HepG2 (cell line): ENCODE results near the gene SLC12A5. TPM values are rescaled to one million over a fixed set of nuclear protein-coding genes. Genes with fewer than 3 reads are reported as not detected.

Experiments used
- ATAC-seq: fragments of 200-7000 bp; cut with Tn5 transposase; 3 replicates; pipeline ENCODE4 v1.9.1; 2020; ENCODE audit warnings: mild to moderate bottlenecking, moderate library complexity
- BruUV-seq: library from RNA; stranded (reverse); fragments of 400-500 nt; replicated peaks from 2 replicates; lab custom pipeline; 2021; lab: Mats Ljungman, UMichigan
- CTCF ChIA-PET: fragments of 300-600 bp; formaldehyde crosslinking; extraction: SDS; loops from one replicate; lab custom pipeline; 2021; ENCODE audit warnings: low total read pairs, inconsistent platforms, low intra/inter-chr PET ratio; lab: Yijun Ruan, JAX
- POLR2A ChIA-PET: fragments of 350-600 bp; sonication (Branson Sonifier 250); formaldehyde crosslinking; loops from one replicate; lab custom pipeline; 2020; ENCODE audit warnings: antibody characterized with exemption, inconsistent platforms; lab: Yijun Ruan, JAX
- DNase-seq: peaks from one replicate; pipeline ENCODE4 v3.0.0-alpha.2; 2015; ENCODE audit warnings: low spot score
- FAIRE-seq: peaks from 3 replicates; lab custom pipeline; 2011; peaks lifted over from hg19 to GRCh38; lab: Jason Lieb, UNC
- H2AFZ ChIP-seq: one replicate; pipeline ENCODE4 v1.6.1; 2011; ENCODE audit warnings: low read length, inconsistent platforms
- H3K27ac ChIP-seq: fragments of 300-600 bp; 3 replicates; pipeline ENCODE4 v1.8.0; 2011; ENCODE audit warnings: mixed run types, mild to moderate bottlenecking, mixed read lengths, low read length, inconsistent platforms; ENCODE audit not compliant: insufficient read depth; ENCODE audit errors: extremely low read length
- H3K27me3 ChIP-seq, 2 experiments: fragments of 200-600 bp in 1 of 2; 2 replicates in 1 of 2; 3 replicates in 1 of 2; pipeline versions ENCODE4 v1.6.0 to v1.8.0; 2011; ENCODE audit warnings: low read length in 2 of 2, mild to moderate bottlenecking in 2 of 2, moderate library complexity in 2 of 2, inconsistent platforms in 1 of 2; ENCODE audit not compliant: insufficient read depth in 2 of 2, control insufficient read depth in 1 of 2
- H3K36me3 ChIP-seq, 2 experiments: fragments of 200-600 bp in 1 of 2; replicated peaks in 1 of 2; 2 replicates in 1 of 2; 3 replicates in 1 of 2; pipeline versions ENCODE4 v1.5.1 to v1.8.0; 2011; ENCODE audit warnings: low read length in 2 of 2, inconsistent platforms in 1 of 2; ENCODE audit not compliant: insufficient read depth in 2 of 2, control insufficient read depth in 1 of 2
- H3K4me1 ChIP-seq: 2 replicates; pipeline ENCODE4 v1.5.1; 2012; ENCODE audit warnings: low read length, inconsistent platforms; ENCODE audit not compliant: insufficient read depth
- H3K4me2 ChIP-seq: 2 replicates; pipeline ENCODE4 v1.6.0; 2011; ENCODE audit warnings: low read depth, low read length, inconsistent platforms
- H3K4me3 ChIP-seq, 3 experiments: fragments of 200-600 bp in 1 of 3; sonication (generic), shearing (Covaris generic) in 1 of 3; replicated peaks in 1 of 3; 2 replicates each; pipeline ENCODE4 v1.5.1; 2011 to 2016; ENCODE audit warnings: low read length in 3 of 3, inconsistent platforms in 2 of 3, low read depth in 2 of 3, mild to moderate bottlenecking in 2 of 3, control low read depth in 1 of 3, mixed read lengths in 1 of 3; ENCODE audit not compliant: insufficient read depth in 1 of 3
- H3K79me2 ChIP-seq: one replicate; pipeline ENCODE4 v1.6.1; 2011; ENCODE audit warnings: low read length, inconsistent platforms; ENCODE audit not compliant: insufficient read depth
- H3K9ac ChIP-seq: 2 replicates; pipeline ENCODE4 v1.6.0; 2011; ENCODE audit warnings: mild to moderate bottlenecking, low read depth, low read length, inconsistent platforms; ENCODE audit not compliant: insufficient read depth
- H3K9me3 ChIP-seq: 2 replicates; pipeline ENCODE4 v1.5.1; 2012; ENCODE audit warnings: mild to moderate bottlenecking, low read length
- H4K20me1 ChIP-seq: 2 replicates; pipeline ENCODE4 v1.6.0; 2011; ENCODE audit warnings: inconsistent platforms, mild to moderate bottlenecking, low read length, moderate library complexity; ENCODE audit not compliant: insufficient read depth
- AGO2 ChIP-seq: fragments of 200-400 bp; formaldehyde crosslinking; optimal IDR thresholded peaks from 2 replicates; pipeline ENCODE3; 2017; ENCODE audit warnings: mild to moderate bottlenecking, low read depth, low read length, moderate library complexity
- HDAC1 ChIP-seq: sonication (generic); formaldehyde crosslinking; IDR thresholded peaks from 2 replicates; pipeline ENCODE4 v1.5.1; 2020; ENCODE audit warnings: mild to moderate bottlenecking, missing genetic modification reagents
- LCORL ChIP-seq, 2 experiments: fragments of 450-650 bp in 1 of 2; sonication (generic) in 1 of 2; formaldehyde crosslinking in 1 of 2; IDR thresholded peaks; 2 replicates each; pipeline versions ENCODE4 v1.5.0 to v1.6.1; 2017 to 2020; ENCODE audit warnings: antibody characterized with exemption in 1 of 2, missing genetic modification reagents in 1 of 2
- XRCC5 ChIP-seq: fragments of 200-400 bp; formaldehyde crosslinking; optimal IDR thresholded peaks from 2 replicates; pipeline ENCODE3; 2017; ENCODE audit warnings: mild to moderate bottlenecking, low read length
- ZFP36 ChIP-seq: fragments of 150-350 bp; IDR thresholded peaks from 2 replicates; pipeline ENCODE4 v1.6.1; 2018; ENCODE audit warnings: borderline replicate concordance, low read length, low read depth; ENCODE audit not compliant: partially characterized antibody
- ZNF101 ChIP-seq: sonication (generic); formaldehyde crosslinking; IDR thresholded peaks from 2 replicates; pipeline ENCODE4 v1.4.0; 2020; ENCODE audit warnings: mild to moderate bottlenecking, low read depth, missing genetic modification reagents, borderline replicate concordance
- ZNF790 ChIP-seq: sonication (generic); formaldehyde crosslinking; IDR thresholded peaks from 2 replicates; pipeline ENCODE4 v1.8.0; 2022; ENCODE audit warnings: missing genetic modification reagents, mild to moderate bottlenecking, borderline replicate concordance
- WGBS: methylation state at CpG from one replicate; pipeline ENCODE4 v1.1.6; 2017; ENCODE audit warnings: low lambda C conversion rate; 5-methylcytosine and 5-hydroxymethylcytosine counted together
- in situ Hi-C: cut with HindIII; loops from 2 replicates; pipeline ENCODE4 v1.10.0; 2017; ENCODE audit warnings: low pct_unique_long_range_greater_than_20kb; ENCODE audit not compliant: extremely low pct_ligation_motif_present
- intact Hi-C: fragments of 100-400 bp; cut with micrococcal nuclease; formaldehyde crosslinking; loops from one replicate; pipeline ENCODE4 v1.10.0; 2022; ENCODE audit not compliant: unreplicated experiment
- polyA plus RNA-seq, 8 experiments: library from polyadenylated mRNA; depleted of rRNA in 3 of 8; stranded (reverse) in 7 of 8; unstranded in 1 of 8; fragments of >200 nt; fragmentation: Illumina TruSeq in 4 of 8; extraction: Trizol in 4 of 8; gene quantifications; 2 replicates each; pipeline versions ENCODE4 v1.2.1 to v1.2.3, GENCODE V29; 2011 to 2016; ENCODE audit warnings: low read depth in 4 of 8, missing spikeins in 1 of 8, mixed read lengths in 1 of 8; ENCODE audit not compliant: insufficient read depth in 1 of 8
- total RNA-seq, 5 experiments: library from RNA; depleted of rRNA; stranded (reverse); fragments of >200 nt; fragmentation: Illumina TruSeq; extraction: Trizol; gene quantifications; 2 replicates each; pipeline ENCODE4 v1.2.3, GENCODE V29; 2016; ENCODE audit warnings: low read depth in 1 of 5
- TF ChIP-seq, protein P1 (sequence below): sonication (generic); formaldehyde crosslinking; IDR thresholded peaks from 2 replicates; pipeline ENCODE4 v1.4.0; 2020; ENCODE audit warnings: mild to moderate bottlenecking, low read depth, missing genetic modification reagents
- TF ChIP-seq, protein P2 (sequence below): sonication (generic); IDR thresholded peaks from 2 replicates; pipeline ENCODE4 v1.6.1; 2016; ENCODE audit warnings: low read depth, borderline replicate concordance
- TF ChIP-seq, protein P3 (sequence below): fragments of 450-650 bp; IDR thresholded peaks from 2 replicates; pipeline ENCODE4 v1.6.1; 2017

Gene SLC12A5
- total and polyA plus RNA-seq, 2 of the 13 experiments (the other 11 are each of a cell fraction or from before 2014, with no cell fraction given): 4.3 to 5.4 TPM

GRCh38 chr20:46062621-46063020 is 33.6 kb downstream of the SLC12A5 start:
- POLR2A ChIA-PET: no interaction called here
- Histone ChIP-seq H3K79me2 (no peaks in the 10 kb centered on the region), H2AFZ (no peak overlapping the region), H3K9ac (no peak overlapping the region), H3K9me3 (no peaks in the 10 kb centered on the region), H3K4me3 (no peak overlapping the region), H4K20me1 (no peaks in the 10 kb centered on the region; the same call in 1 of the 2 replicates), H3K4me1 (peaks cover 15% of the 10 kb centered on the region), H3K27me3 (no peaks in the 10 kb centered on the region; a peak in 1 of 5 replicates), H3K27ac (no peak overlapping the region), H3K36me3 (peaks cover 54 to 72% of the 10 kb centered on the region in 2 experiments), H3K4me2 (no peak overlapping the region)
- in situ Hi-C loops: no loop called here
- no peak for ATAC-seq
- no peak for DNase-seq
- over 99% methylated on average over 12 of the region's 12 CpGs for WGBS
- TF ChIP-seq HDAC1 (no peak), AGO2 (peak; percentile 49)
- CTCF ChIA-PET: no interaction called here
- no TSS peak for BruUV-seq
- no peak for FAIRE-seq
- intact Hi-C loops: no loop called here

DNA sequence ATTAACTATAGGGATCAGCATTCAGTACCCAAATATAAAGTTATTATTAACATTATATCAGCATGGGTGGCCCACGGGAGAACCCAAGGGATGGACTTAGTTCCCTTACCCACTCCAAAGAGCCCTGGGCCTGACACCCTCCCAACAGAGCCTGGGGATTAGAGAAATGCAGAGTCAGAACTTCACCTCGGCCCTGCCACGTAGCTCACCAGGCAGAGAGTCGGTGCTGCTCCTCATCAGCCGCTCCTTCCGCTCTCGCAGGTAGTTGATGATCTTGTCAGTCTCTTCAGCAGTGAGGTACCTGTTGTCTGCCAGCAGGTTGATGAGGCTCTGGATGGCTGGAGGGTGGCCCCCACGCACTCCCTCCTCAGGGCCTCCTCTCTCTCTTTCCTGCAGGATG is 34.1 kb downstream of the SLC12A5 start:
- WGBS: over 99% methylated on average over 8 of the region's 8 CpGs
- no peaks in the 10 kb centered on the region; the same call in 1 of the 2 replicates for H4K20me1 ChIP-seq
- H3K79me2 ChIP-seq: no peaks in the 10 kb centered on the region
- H3K27ac ChIP-seq: no peak overlapping the region
- H2AFZ ChIP-seq: no peak overlapping the region
- in situ Hi-C loops: no loop called here
- no TSS peak for BruUV-seq
- FAIRE-seq: no peak
- H3K9ac ChIP-seq: no peak overlapping the region
- no peak overlapping the region for H3K4me2 ChIP-seq
- no peaks in the 10 kb centered on the region for H3K9me3 ChIP-seq
- no peak for DNase-seq
- TF ChIP-seq ZFP36: no peak
- TF ChIP-seq, protein P1, sequence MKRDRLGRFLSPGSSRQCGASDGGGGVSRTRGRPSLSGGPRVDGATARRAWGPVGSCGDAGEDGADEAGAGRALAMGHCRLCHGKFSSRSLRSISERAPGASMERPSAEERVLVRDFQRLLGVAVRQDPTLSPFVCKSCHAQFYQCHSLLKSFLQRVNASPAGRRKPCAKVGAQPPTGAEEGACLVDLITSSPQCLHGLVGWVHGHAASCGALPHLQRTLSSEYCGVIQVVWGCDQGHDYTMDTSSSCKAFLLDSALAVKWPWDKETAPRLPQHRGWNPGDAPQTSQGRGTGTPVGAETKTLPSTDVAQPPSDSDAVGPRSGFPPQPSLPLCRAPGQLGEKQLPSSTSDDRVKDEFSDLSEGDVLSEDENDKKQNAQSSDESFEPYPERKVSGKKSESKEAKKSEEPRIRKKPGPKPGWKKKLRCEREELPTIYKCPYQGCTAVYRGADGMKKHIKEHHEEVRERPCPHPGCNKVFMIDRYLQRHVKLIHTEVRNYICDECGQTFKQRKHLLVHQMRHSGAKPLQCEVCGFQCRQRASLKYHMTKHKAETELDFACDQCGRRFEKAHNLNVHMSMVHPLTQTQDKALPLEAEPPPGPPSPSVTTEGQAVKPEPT (CRISPR knock-in tag): no peak
- TF ChIP-seq, protein P2, sequence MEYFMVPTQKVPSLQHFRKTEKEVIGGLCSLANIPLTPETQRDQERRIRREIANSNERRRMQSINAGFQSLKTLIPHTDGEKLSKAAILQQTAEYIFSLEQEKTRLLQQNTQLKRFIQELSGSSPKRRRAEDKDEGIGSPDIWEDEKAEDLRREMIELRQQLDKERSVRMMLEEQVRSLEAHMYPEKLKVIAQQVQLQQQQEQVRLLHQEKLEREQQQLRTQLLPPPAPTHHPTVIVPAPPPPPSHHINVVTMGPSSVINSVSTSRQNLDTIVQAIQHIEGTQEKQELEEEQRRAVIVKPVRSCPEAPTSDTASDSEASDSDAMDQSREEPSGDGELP: no peak
- TF ChIP-seq, protein P3, sequence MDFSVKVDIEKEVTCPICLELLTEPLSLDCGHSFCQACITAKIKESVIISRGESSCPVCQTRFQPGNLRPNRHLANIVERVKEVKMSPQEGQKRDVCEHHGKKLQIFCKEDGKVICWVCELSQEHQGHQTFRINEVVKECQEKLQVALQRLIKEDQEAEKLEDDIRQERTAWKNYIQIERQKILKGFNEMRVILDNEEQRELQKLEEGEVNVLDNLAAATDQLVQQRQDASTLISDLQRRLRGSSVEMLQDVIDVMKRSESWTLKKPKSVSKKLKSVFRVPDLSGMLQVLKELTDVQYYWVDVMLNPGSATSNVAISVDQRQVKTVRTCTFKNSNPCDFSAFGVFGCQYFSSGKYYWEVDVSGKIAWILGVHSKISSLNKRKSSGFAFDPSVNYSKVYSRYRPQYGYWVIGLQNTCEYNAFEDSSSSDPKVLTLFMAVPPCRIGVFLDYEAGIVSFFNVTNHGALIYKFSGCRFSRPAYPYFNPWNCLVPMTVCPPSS: no peak
- no peak for TF ChIP-seq LCORL (IDR thresholded peaks at IDR 0.05)
- no peak for TF ChIP-seq LCORL (CRISPR knock-in tag; IDR thresholded peaks at IDR 0.05)
- no peak for TF ChIP-seq ZNF101
- no peak for TF ChIP-seq XRCC5
- no peak for TF ChIP-seq ZNF790 (CRISPR knock-in tag)
- TF ChIP-seq, all 625 proteins: peak for 0
- Histone ChIP-seq H3K36me3 (peaks cover 59 to 77% of the 10 kb centered on the region in 2 experiments), H3K4me3 (no peak overlapping the region), H3K4me1 (peaks cover 15% of the 10 kb centered on the region), H3K27me3 (no peaks in the 10 kb centered on the region; a peak in 1 of 5 replicates)
- no peak for ATAC-seq
- ChIA-PET POLR2A (no interaction called here), CTCF (no interaction called here)
- intact Hi-C loops: no loop called here
